Muscle layer of duodenum (tissue), 2 donors: ENCODE data around the gene ANKH.
"Not testable (repeated sequence)": the region's sequence is repeated elsewhere in the genome, so short reads cannot be mapped to it uniquely, and the experiment has no call there.

Source experiments
- H3K27ac ChIP-seq: one replicate; pipeline ENCODE4 v1.7.0; 2013; ENCODE audit warnings: mild to moderate bottlenecking, low read length
- H3K27me3 ChIP-seq: one replicate; pipeline ENCODE4 v1.7.0; 2013; ENCODE audit warnings: low read depth, mild to moderate bottlenecking, control low read depth, low read length
- H3K36me3 ChIP-seq, 2 donors: one replicate each; pipeline ENCODE4 v1.7.0; 2013; ENCODE audit warnings: low read length in 2 of 2, control low read depth in 1 of 2, mild to moderate bottlenecking in 1 of 2; ENCODE audit not compliant: insufficient read depth in 2 of 2, control insufficient read depth in 1 of 2
- H3K4me1 ChIP-seq, 2 donors: one replicate each; pipeline ENCODE4 v1.7.0; 2013; ENCODE audit warnings: low read length in 2 of 2, mild to moderate bottlenecking in 2 of 2, control low read depth in 1 of 2, moderate library complexity in 1 of 2; ENCODE audit not compliant: insufficient read depth in 2 of 2, control insufficient read depth in 1 of 2
- H3K4me3 ChIP-seq, 2 donors: one replicate each; pipeline ENCODE4 v1.7.0; 2013; ENCODE audit warnings: low read length in 2 of 2, low read depth in 1 of 2, mild to moderate bottlenecking in 1 of 2
- H3K9me3 ChIP-seq, 2 donors: one replicate each; pipeline ENCODE4 v1.7.0; 2013; ENCODE audit warnings: low read length in 2 of 2, control low read depth in 1 of 2, mild to moderate bottlenecking in 1 of 2; ENCODE audit not compliant: control insufficient read depth in 1 of 2
- donor health status: healthy.

Gene ANKH

DNA sequence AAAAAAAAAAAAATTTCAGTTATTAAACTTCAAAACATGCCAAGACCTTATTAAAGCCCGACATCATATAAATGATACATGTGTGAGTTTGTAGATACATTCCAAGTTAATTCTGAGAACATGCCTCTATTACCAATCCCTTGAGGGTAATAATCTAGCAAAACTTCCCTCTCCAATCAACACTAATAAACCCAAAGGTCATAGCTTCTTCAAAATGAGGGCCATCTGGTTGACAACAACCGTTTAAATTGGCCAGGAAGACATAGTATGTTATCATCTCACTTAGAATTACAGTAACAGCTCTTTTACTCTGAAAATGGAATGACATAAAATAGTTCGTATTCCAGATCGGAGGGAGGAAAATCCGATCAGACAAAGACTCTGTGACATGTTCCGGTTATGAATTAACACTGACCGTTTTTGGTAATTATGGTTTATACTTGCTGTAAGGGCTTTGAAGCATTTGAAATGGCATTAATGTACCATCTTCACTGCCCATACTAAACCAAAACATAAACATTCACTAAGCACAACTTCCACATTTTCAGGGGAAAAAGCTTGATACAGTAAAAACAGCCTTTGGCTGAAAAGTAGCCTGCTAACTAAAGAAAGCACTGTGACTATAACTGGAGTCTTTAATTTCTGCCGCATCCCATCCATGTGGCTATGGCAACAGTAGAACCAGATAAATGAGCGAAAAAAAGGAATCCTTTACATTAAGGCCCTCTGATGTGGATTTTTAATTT lies 50.3 kb downstream of the ANKH start:
- Histone ChIP-seq H3K4me3 (no peak overlapping the region), H3K27me3 (no peaks in the 10 kb centered on the region), H3K9me3 (no peaks in the 10 kb centered on the region), H3K36me3 (peaks cover 0 to 9% of the 10 kb centered on the region in 2 donors), H3K27ac (no peak overlapping the region), H3K4me1 (peaks cover 0 to 3% of the 10 kb centered on the region in 2 donors)

GRCh38 chr5:14818931-14819790 lies 52.4 kb downstream of the ANKH start:
- no peaks in the 10 kb centered on the region for H3K9me3 ChIP-seq
- H3K27ac ChIP-seq, result no peak overlapping the region
- H3K4me1 ChIP-seq, result peaks cover 0 to 3% of the 10 kb centered on the region in 2 donors
- no peaks in the 10 kb centered on the region for H3K27me3 ChIP-seq
- H3K4me3 ChIP-seq, result no peak overlapping the region
- H3K36me3 ChIP-seq, result peaks cover 0 to 9% of the 10 kb centered on the region in 2 donors

DNA sequence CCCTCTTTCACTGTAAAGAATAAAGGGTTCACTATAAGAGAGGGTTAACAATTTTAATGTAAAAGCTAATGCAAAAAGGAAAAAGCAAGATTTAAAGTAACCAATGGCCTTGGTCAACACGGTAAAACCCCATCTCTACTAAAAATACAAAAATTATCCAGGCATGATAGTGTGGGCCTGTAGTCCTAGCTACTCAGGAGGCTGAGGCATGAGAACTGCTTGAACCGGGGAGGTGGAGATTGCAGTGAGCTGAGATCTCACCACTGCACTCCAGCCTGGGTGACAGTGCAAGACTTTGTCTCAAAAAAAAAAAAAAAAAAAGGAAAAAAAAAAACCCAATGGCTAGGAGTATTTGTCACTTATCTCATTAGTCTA lies 53.8 kb downstream of the ANKH start:
- H3K27me3 ChIP-seq, H3K27ac ChIP-seq, H3K4me1 ChIP-seq, H3K9me3 ChIP-seq, H3K4me3 ChIP-seq, H3K36me3 ChIP-seq: not testable (repeated sequence)

- H3K4me3 ChIP-seq, result no peak overlapping the region
- peaks cover 0 to 9% of the 10 kb centered on the region in 2 donors for H3K36me3 ChIP-seq
- H3K27me3 ChIP-seq, result no peaks in the 10 kb centered on the region
- H3K9me3 ChIP-seq, result no peaks in the 10 kb centered on the region
- no peak overlapping the region for H3K27ac ChIP-seq
- H3K4me1 ChIP-seq, result peaks cover 0 to 3% of the 10 kb centered on the region in 2 donors
Observed at GRCh38 chr5:14816999-14817761, 54.4 kb downstream of the ANKH start.

DNA sequence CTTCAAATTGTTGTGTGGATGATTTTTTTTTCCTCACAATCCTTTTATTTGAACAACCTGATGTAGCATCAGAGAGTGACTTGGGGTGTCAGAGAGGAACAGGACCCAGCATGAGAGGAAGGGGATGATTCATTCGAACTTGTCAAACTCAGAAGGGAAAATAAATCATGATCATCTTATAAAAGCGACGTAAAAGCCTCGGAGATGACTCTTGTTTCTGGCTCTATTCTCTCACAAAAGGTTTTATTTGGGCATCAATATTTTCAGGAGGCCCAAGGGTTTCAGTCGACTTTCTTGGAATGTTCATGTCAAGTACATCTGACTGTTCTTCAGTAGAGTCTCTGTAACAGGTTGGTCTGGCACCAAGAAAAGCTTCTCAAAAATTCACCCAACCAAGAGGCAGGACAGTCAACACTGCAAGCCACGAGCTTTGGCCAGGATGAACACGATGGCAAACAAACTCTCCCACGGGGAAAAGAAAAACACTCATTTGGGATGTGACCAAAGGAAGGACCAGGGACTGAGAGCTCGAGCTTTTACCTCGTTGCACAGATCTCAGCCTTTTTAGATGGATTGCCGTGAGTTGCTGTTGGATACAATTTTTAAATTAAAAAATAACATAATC lies 55.1 kb downstream of the ANKH start:
- H3K36me3 ChIP-seq, result peaks cover 0 to 9% of the 10 kb centered on the region in 2 donors
- H3K4me1 ChIP-seq, result peaks cover 0 to 3% of the 10 kb centered on the region in 2 donors
- no peak overlapping the region for H3K27ac ChIP-seq
- no peaks in the 10 kb centered on the region for H3K27me3 ChIP-seq
- no peak overlapping the region for H3K4me3 ChIP-seq
- H3K9me3 ChIP-seq, result no peaks in the 10 kb centered on the region

- Histone ChIP-seq H3K4me1 (no peaks in the 10 kb centered on the region), H3K27ac (no peak overlapping the region), H3K36me3 (peaks cover 0 to 9% of the 10 kb centered on the region in 2 donors), H3K4me3 (no peak overlapping the region), H3K27me3 (no peaks in the 10 kb centered on the region), H3K9me3 (no peaks in the 10 kb centered on the region)
Observed at GRCh38 chr5:14813747-14814146, 57.8 kb downstream of the ANKH start.

DNA sequence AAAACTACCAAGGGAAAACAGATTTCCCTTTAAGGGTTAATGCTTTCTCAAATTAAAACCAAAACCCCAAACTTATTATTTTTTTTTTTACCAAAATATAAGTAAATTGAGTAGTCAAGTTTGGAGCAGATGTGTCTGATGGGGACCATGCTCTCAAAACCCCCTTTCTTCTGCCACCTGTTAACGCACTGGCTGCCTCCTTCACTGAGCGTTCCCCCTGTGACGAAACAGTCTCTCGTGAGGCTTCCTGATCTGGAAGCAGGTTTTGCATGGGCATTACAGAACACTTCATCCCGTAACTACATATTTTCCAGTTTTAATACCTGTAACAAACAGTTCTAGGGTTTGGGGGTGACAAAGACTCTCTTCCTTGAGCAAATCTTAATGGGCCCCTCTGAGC lies 59.4 kb downstream of the ANKH start:
- Histone ChIP-seq H3K27me3 (no peaks in the 10 kb centered on the region), H3K36me3 (peaks cover 0 to 7% of the 10 kb centered on the region in 2 donors), H3K27ac (no peak overlapping the region), H3K4me1 (no peaks in the 10 kb centered on the region), H3K9me3 (no peaks in the 10 kb centered on the region), H3K4me3 (no peak overlapping the region)

GRCh38 chr5:14810928-14811572 lies 60.5 kb downstream of the ANKH start:
- no peak overlapping the region for H3K27ac ChIP-seq
- H3K27me3 ChIP-seq, result no peaks in the 10 kb centered on the region
- no peak overlapping the region for H3K4me3 ChIP-seq
- H3K4me1 ChIP-seq, result peaks cover 0 to 2% of the 10 kb centered on the region in 2 donors
- H3K9me3 ChIP-seq, result no peaks in the 10 kb centered on the region
- no peaks in the 10 kb centered on the region for H3K36me3 ChIP-seq

DNA sequence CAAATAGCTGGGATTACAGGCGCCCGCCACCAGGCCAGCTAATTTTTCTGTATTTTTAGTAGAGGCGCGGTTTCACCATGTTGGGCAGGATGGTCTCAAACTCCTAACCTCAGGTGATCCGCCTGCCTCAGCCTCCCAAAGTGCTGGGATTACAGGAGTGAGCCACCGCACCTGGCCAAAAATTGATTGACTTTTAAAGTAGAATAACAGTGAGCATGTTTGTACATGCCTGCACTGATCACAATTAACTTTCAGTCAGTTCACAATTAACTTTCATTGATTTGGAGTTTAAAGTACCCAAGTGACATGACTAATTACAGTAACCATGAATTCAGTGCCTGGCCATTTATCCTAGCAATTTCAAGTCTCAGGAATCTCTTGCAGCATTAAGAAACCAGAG lies 61.3 kb downstream of the ANKH start:
- H3K9me3 ChIP-seq, result no peaks in the 10 kb centered on the region
- no peaks in the 10 kb centered on the region for H3K27me3 ChIP-seq
- peak overlapping the region; percentile 49 for H3K27ac ChIP-seq
- H3K36me3 ChIP-seq, result no peaks in the 10 kb centered on the region
- H3K4me1 ChIP-seq, result peaks cover 0 to 2% of the 10 kb centered on the region in 2 donors
- no peak overlapping the region for H3K4me3 ChIP-seq

GRCh38 chr5:14809369-14810155 lies 62.0 kb downstream of the ANKH start:
- H3K4me3 ChIP-seq, result no peak overlapping the region
- peak overlapping the region; percentile 49 for H3K27ac ChIP-seq
- H3K4me1 ChIP-seq, result peaks cover 0 to 2% of the 10 kb centered on the region in 2 donors
- no peaks in the 10 kb centered on the region for H3K36me3 ChIP-seq
- H3K9me3 ChIP-seq, result no peaks in the 10 kb centered on the region
- no peaks in the 10 kb centered on the region for H3K27me3 ChIP-seq
